T-cell (primary cell): Measurements from ENCODE around the gene NUFIP2. TPM values are rescaled to one million over a fixed set of nuclear protein-coding genes. Genes with fewer than 3 reads are reported as not detected.

Experiments used
- ATAC-seq, 4 experiments: fragments of 200-7000 bp in 3 of 4; fragments of 150-1000 bp in 1 of 4; cut with Tn5 transposase; replicated peaks in 1 of 4; 1 replicate in 3 of 4; 2 replicates in 1 of 4; pipeline ENCODE4 v1.10.0; 2021; ENCODE audit warnings: moderate library complexity in 3 of 4, mild to moderate bottlenecking in 2 of 4, moderate number of reproducible peaks in 1 of 4
- CTCF ChIA-PET, 2 donors: fragments of 300-600 bp; sonication (Branson Sonifier 250); formaldehyde crosslinking; loops; one replicate each; lab custom pipeline; 2022; ENCODE audit warnings: antibody characterized with exemption in 2 of 2; lab: Charles Lee
- POLR2A ChIA-PET, 2 donors: fragments of 300-600 bp; sonication (Branson Sonifier 250); formaldehyde crosslinking; loops; one replicate each; lab custom pipeline; 2022; ENCODE audit warnings: antibody characterized with exemption in 2 of 2; lab: Charles Lee
- DNase-seq, 35 experiments: peaks; one replicate each; pipeline versions ENCODE4 v3.0.0 to v3.0.0-alpha.2; 2013 to 2023
- H3K27ac ChIP-seq: one replicate; pipeline ENCODE4 v1.5.1; 2013; ENCODE audit warnings: low read length
- H3K27me3 ChIP-seq, 2 experiments: replicated peaks in 1 of 2; 1 replicate in 1 of 2; 2 replicates in 1 of 2; pipeline versions ENCODE4 v1.6.1 to v1.7.0; 2013; ENCODE audit warnings: low read length in 1 of 2, mixed read lengths in 1 of 2; ENCODE audit not compliant: control insufficient read depth in 2 of 2, insufficient read depth in 2 of 2; ENCODE audit errors: extremely low read depth in 1 of 2
- H3K36me3 ChIP-seq, 2 donors: 1 replicate in 1 of 2; 2 replicates in 1 of 2; pipeline versions ENCODE4 v1.6.1 to v1.7.0; 2013; ENCODE audit warnings: low read length in 1 of 2; ENCODE audit not compliant: control insufficient read depth in 2 of 2, insufficient read depth in 1 of 2; ENCODE audit errors: extremely low read depth in 1 of 2
- H3K4me1 ChIP-seq, 2 experiments: 1 replicate in 1 of 2; 2 replicates in 1 of 2; pipeline versions ENCODE4 v1.6.1 to v1.7.0; 2013; ENCODE audit warnings: low read length in 2 of 2, mixed read lengths in 1 of 2; ENCODE audit not compliant: insufficient read depth in 2 of 2, control insufficient read depth in 1 of 2; ENCODE audit errors: extremely low read depth in 1 of 2
- H3K4me3 ChIP-seq, 2 donors: 1 replicate in 1 of 2; 2 replicates in 1 of 2; pipeline versions ENCODE4 v1.5.1 to v1.7.0; 2013; ENCODE audit warnings: mild to moderate bottlenecking in 2 of 2, low read length in 1 of 2, moderate library complexity in 1 of 2; ENCODE audit not compliant: control insufficient read depth in 1 of 2; ENCODE audit errors: extremely low read depth in 1 of 2
- H3K9me3 ChIP-seq: 2 replicates; pipeline ENCODE4 v1.7.0; 2013
- H3K27ac Mint-ChIP-seq, 2 donors: one replicate each; pipeline ENCODE4 v1.8.0; 2020 to 2021; ENCODE audit warnings: mild to moderate bottlenecking in 2 of 2, mixed read lengths in 2 of 2
- H3K27me3 Mint-ChIP-seq, 2 donors: one replicate each; pipeline ENCODE4 v1.8.0; 2021 to 2022; ENCODE audit warnings: mixed read lengths in 2 of 2
- H3K36me3 Mint-ChIP-seq: one replicate; pipeline ENCODE4 v1.8.0; 2021; ENCODE audit warnings: mixed read lengths
- H3K4me1 Mint-ChIP-seq, 3 donors: one replicate each; pipeline ENCODE4 v1.8.0; 2020 to 2022; ENCODE audit warnings: mixed read lengths in 3 of 3, mild to moderate bottlenecking in 1 of 3
- H3K4me3 Mint-ChIP-seq, 3 donors: one replicate each; pipeline ENCODE4 v1.8.0; 2020 to 2022; ENCODE audit warnings: mild to moderate bottlenecking in 3 of 3, mixed read lengths in 3 of 3, moderate library complexity in 3 of 3
- H3K9me3 Mint-ChIP-seq, 3 donors: one replicate each; pipeline ENCODE4 v1.8.0; 2020 to 2022; ENCODE audit warnings: mixed read lengths in 3 of 3
- WGBS: methylation state at CpG from one replicate; pipeline ENCODE4 v1.1.5; 2013; ENCODE audit warnings: missing lambda C conversion rate; ENCODE audit not compliant: insufficient coverage; 5-methylcytosine and 5-hydroxymethylcytosine counted together
- total RNA-seq, 35 experiments: library from RNA in 6 of 35; stranded (reverse) in 6 of 35; fragments of 120-200 nt in 1 of 35; gene quantifications; one replicate each; pipeline versions ENCODE4 v1.2.1 to v1.2.4 and lab custom pipeline; 2013 to 2026

Gene NUFIP2
- total RNA-seq, 5 donors from 2014 or later (not counting 1 experiment from before 2014, with no cell fraction given) = 60.7 to 76.2 (median 66.4) TPM

GRCh38 chr17:29243792-29244191, 50.2 kb downstream of the NUFIP2 start:
- ChIA-PET CTCF (interaction anchor here in 1 of 2 donors (0.7 to 0.9 kb wide), 2 partner anchors 13 to 120 kb away, joined by 5 read pairs; no protein-coding TSS in a partner anchor), POLR2A (no interaction called here)
- Mint-ChIP-seq H3K4me3 (no peak overlapping the region), H3K4me1 (peaks cover 0 to 2% (median 2%) of the 10 kb centered on the region in 3 donors), H3K27ac (no peak overlapping the region), H3K27me3 (no peaks in the 10 kb centered on the region), H3K36me3 (no peaks in the 10 kb centered on the region), H3K9me3 (no peaks in the 10 kb centered on the region)
- H3K27me3 ChIP-seq = no peaks in the 10 kb centered on the region
- no peak overlapping the region for H3K4me3 ChIP-seq
- WGBS = 64% methylated on average over 3 of the region's 4 CpGs
- no peak overlapping the region for H3K27ac ChIP-seq
- peak in 1 of 4 experiments; percentile 32 for ATAC-seq
- H3K36me3 ChIP-seq = no peaks in the 10 kb centered on the region
- no peaks in the 10 kb centered on the region for H3K4me1 ChIP-seq
- H3K9me3 ChIP-seq = no peaks in the 10 kb centered on the region
- peak in 1 of 35 experiments; percentile 15 for DNase-seq

- Histone ChIP-seq H3K9me3 (no peaks in the 10 kb centered on the region), H3K4me3 (no peak overlapping the region), H3K27ac (no peak overlapping the region), H3K36me3 (no peaks in the 10 kb centered on the region), H3K4me1 (no peaks in the 10 kb centered on the region), H3K27me3 (no peaks in the 10 kb centered on the region)
- ChIA-PET POLR2A (no interaction called here), CTCF (interaction anchor here (0.6 to 0.9 kb wide), 2 partner anchors 119 to 623 kb away, joined by 3 to 5 read pairs; no protein-coding TSS in a partner anchor)
- ATAC-seq (no peak), DNase-seq (no peak)
- Mint-ChIP-seq H3K36me3 (no peaks in the 10 kb centered on the region), H3K27ac (no peak overlapping the region), H3K27me3 (no peaks in the 10 kb centered on the region), H3K9me3 (no peaks in the 10 kb centered on the region), H3K4me1 (peaks cover 0 to 2% (median 2%) of the 10 kb centered on the region in 3 donors), H3K4me3 (no peak overlapping the region)
- 100% methylated on average over 2 of the region's 6 CpGs for WGBS
Measured at GRCh38 chr17:29242790-29243189, 51.2 kb downstream of the NUFIP2 start.

GRCh38 chr17:29242051-29242450, 51.9 kb downstream of the NUFIP2 start:
- Histone ChIP-seq H3K4me3 (no peak overlapping the region), H3K27ac (no peak overlapping the region), H3K36me3 (no peaks in the 10 kb centered on the region), H3K4me1 (no peaks in the 10 kb centered on the region), H3K9me3 (no peaks in the 10 kb centered on the region), H3K27me3 (no peaks in the 10 kb centered on the region)
- ChIA-PET POLR2A (no interaction called here), CTCF (no interaction called here)
- Mint-ChIP-seq H3K9me3 (no peaks in the 10 kb centered on the region), H3K4me1 (peaks cover 0 to 2% (median 2%) of the 10 kb centered on the region in 3 donors), H3K27me3 (no peaks in the 10 kb centered on the region), H3K4me3 (no peak overlapping the region), H3K36me3 (no peaks in the 10 kb centered on the region), H3K27ac (no peak overlapping the region)
- no peak for DNase-seq
- no peak for ATAC-seq
- WGBS = no CpG with 5 or more reads among the region's 1 CpG

- Mint-ChIP-seq H3K4me1 (peaks cover 0 to 2% (median 2%) of the 10 kb centered on the region in 3 donors), H3K4me3 (no peak overlapping the region), H3K36me3 (no peaks in the 10 kb centered on the region), H3K27me3 (no peaks in the 10 kb centered on the region), H3K9me3 (no peaks in the 10 kb centered on the region), H3K27ac (peak overlapping the region in 1 of 2 donors; percentile 30)
- DNase-seq = no peak
- ChIA-PET CTCF (no interaction called here), POLR2A (no interaction called here)
- no peak overlapping the region for H3K4me3 ChIP-seq
- no peaks in the 10 kb centered on the region for H3K27me3 ChIP-seq
- H3K9me3 ChIP-seq = no peaks in the 10 kb centered on the region
- H3K27ac ChIP-seq = no peak overlapping the region
- ATAC-seq = no peak
- H3K36me3 ChIP-seq = no peaks in the 10 kb centered on the region
- no peaks in the 10 kb centered on the region for H3K4me1 ChIP-seq
- WGBS = 89% methylated on average over 5 of the region's 9 CpGs
Measured at GRCh38 chr17:29240968-29241963, 52.7 kb downstream of the NUFIP2 start.

- no peak for DNase-seq
- Histone ChIP-seq H3K4me1 (no peaks in the 10 kb centered on the region), H3K27ac (no peak overlapping the region), H3K27me3 (no peaks in the 10 kb centered on the region), H3K36me3 (no peaks in the 10 kb centered on the region), H3K4me3 (no peak overlapping the region), H3K9me3 (no peaks in the 10 kb centered on the region)
- WGBS = no CpG with 5 or more reads among the region's 2 CpGs
- no peaks in the 10 kb centered on the region for H3K27me3 Mint-ChIP-seq
- no peak overlapping the region for H3K4me3 Mint-ChIP-seq
- H3K9me3 Mint-ChIP-seq = no peaks in the 10 kb centered on the region
- ATAC-seq = no peak
- peaks cover 0 to 2% (median 2%) of the 10 kb centered on the region in 3 donors for H3K4me1 Mint-ChIP-seq
- POLR2A ChIA-PET = no interaction called here
- peak overlapping the region in 1 of 2 donors; percentile 30 for H3K27ac Mint-ChIP-seq
- CTCF ChIA-PET = no interaction called here
- no peaks in the 10 kb centered on the region for H3K36me3 Mint-ChIP-seq
Measured at GRCh38 chr17:29240477-29240876, 53.5 kb downstream of the NUFIP2 start.

- POLR2A ChIA-PET = no interaction called here
- Mint-ChIP-seq H3K4me3 (no peak overlapping the region), H3K27ac (no peak overlapping the region), H3K9me3 (no peaks in the 10 kb centered on the region), H3K27me3 (no peaks in the 10 kb centered on the region), H3K36me3 (no peaks in the 10 kb centered on the region), H3K4me1 (peaks cover 0 to 2% (median 2%) of the 10 kb centered on the region in 3 donors)
- CTCF ChIA-PET = interaction anchor here in 1 of 2 donors (0.6 kb wide), 1 partner anchor 1086 kb away, joined by 5 read pairs; no protein-coding TSS in a partner anchor
- WGBS = 80% methylated on average over 3 of the region's 8 CpGs
- no peak for DNase-seq
- H3K36me3 ChIP-seq = no peaks in the 10 kb centered on the region
- H3K4me3 ChIP-seq = no peak overlapping the region
- H3K9me3 ChIP-seq = no peaks in the 10 kb centered on the region
- no peak overlapping the region for H3K27ac ChIP-seq
- no peaks in the 10 kb centered on the region for H3K27me3 ChIP-seq
- no peak for ATAC-seq
- H3K4me1 ChIP-seq = no peaks in the 10 kb centered on the region
Measured at GRCh38 chr17:29238133-29238850, 55.7 kb downstream of the NUFIP2 start.
